ENCODE data around the gene RAPGEF6.
A peak's percentile ranks its signal among the peaks of the same experiment; 100 is the strongest.

The RAPGEF6 gene

DNA sequence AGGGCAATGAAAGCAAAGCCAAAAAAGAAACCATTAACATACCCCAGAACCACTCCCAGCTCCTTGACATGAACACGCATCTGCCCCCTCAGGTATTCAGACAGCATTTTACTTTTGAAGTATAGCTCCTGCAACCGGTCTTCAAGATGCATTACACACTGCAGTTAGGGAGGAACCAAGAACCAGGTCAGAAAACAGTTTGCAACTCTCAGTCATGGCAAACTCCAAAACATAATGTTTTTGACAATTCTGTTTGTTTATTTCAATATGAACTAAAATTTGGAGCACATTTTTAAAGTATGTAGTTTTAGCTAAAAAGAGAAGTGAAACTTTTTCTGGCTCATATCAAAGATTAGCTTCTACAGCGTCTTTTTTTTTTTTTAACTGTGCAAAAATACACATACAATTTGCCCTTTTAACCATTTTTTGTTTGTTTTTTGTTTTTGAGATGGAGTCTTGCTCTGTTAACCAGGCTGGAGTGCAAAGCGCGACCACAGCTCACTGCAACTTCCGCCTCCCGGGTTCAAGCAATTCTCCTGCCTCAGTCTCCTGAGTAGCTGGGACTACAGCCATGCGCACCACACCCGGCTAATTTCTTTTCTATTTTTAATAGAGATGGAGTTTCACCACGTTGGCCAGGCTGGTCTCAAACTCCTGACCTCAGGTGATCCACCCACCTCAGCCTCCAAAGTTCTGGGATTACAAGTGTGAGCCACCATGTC, 12.2 kb upstream of the RAPGEF6 start:
- Histone ChIP-seq H3K27me3 (replicated peaks; ENCODE audit: control insufficient read depth, insufficient read depth, low read length) (no peaks in the 10 kb centered on the region), H3K4me3 (replicated peaks; ENCODE audit: low read depth, low read length) (no peak overlapping the region), H3K36me3 (ENCODE audit: control insufficient read depth, insufficient read depth, low read length) (peaks cover 4% of the 10 kb centered on the region)
- DNase-seq (ENCODE audit: extremely low read depth, insufficient read length): peak; percentile 29
- TF ChIP-seq, protein P1, sequence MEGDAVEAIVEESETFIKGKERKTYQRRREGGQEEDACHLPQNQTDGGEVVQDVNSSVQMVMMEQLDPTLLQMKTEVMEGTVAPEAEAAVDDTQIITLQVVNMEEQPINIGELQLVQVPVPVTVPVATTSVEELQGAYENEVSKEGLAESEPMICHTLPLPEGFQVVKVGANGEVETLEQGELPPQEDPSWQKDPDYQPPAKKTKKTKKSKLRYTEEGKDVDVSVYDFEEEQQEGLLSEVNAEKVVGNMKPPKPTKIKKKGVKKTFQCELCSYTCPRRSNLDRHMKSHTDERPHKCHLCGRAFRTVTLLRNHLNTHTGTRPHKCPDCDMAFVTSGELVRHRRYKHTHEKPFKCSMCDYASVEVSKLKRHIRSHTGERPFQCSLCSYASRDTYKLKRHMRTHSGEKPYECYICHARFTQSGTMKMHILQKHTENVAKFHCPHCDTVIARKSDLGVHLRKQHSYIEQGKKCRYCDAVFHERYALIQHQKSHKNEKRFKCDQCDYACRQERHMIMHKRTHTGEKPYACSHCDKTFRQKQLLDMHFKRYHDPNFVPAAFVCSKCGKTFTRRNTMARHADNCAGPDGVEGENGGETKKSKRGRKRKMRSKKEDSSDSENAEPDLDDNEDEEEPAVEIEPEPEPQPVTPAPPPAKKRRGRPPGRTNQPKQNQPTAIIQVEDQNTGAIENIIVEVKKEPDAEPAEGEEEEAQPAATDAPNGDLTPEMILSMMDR (IDR thresholded peaks at IDR 0.05; ENCODE audit: insufficient read depth, low read length, poor library complexity, severe bottlenecking): no peak

DNA sequence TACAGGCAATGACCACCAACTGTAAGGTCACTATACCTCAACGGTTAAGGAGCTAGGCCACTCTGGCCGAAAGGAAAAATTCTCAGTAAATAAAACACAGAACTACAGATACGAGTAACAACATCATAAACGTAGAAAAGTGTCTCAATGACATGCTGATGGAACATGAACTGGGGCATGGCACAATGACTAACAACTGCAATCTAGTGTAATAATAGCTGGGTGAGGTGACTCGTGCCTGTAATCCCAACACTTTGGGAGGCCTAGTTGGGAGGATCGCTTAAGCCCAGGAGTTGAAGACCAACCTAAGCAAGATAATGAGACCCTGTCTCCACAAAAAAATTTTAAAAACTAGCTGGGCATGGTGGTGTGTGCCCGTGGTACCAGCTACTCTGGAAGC, 9.8 kb upstream of the RAPGEF6 start:
- TF ChIP-seq, protein P1 (IDR thresholded peaks at IDR 0.05; ENCODE audit: insufficient read depth, low read length, poor library complexity, severe bottlenecking): no peak
- no peaks in the 10 kb centered on the region; the same call in 1 of the 2 replicates for H3K36me3 ChIP-seq (ENCODE audit: control insufficient read depth, insufficient read depth, low read length)
- DNase-seq (ENCODE audit: extremely low read depth, insufficient read length): no peak

DNA sequence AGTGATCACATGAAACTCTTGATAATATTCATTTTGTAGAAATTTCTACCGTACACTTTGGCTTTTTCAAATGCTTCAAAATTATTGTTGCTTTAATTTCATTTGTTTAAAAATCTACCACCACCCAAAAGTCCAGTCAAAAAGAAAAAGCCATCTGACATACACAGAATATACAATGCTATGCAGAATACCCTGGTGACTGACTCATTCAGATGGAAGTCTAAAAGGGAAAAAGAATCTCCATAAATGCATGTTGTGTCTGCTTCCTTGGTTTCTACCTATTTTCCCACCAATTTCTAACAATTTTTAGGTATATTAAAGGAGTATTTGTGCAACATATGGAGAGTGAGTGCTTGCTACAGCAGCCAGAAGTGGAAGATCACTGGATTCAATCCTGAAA, 9.3 kb upstream of the RAPGEF6 start:
- H3K4me3 ChIP-seq (replicated peaks; ENCODE audit: low read depth, low read length): no peak overlapping the region
- no peak for DNase-seq (ENCODE audit: extremely low read depth, insufficient read length)
- H3K36me3 ChIP-seq (ENCODE audit: control insufficient read depth, insufficient read depth, low read length): no peaks in the 10 kb centered on the region; the same call in 1 of the 2 replicates
- H3K27me3 ChIP-seq (replicated peaks; ENCODE audit: control insufficient read depth, insufficient read depth, low read length): no peaks in the 10 kb centered on the region
- TF ChIP-seq, protein P1 (IDR thresholded peaks at IDR 0.05; ENCODE audit: insufficient read depth, low read length, poor library complexity, severe bottlenecking): no peak

More for the DNA sequence above, 9.8 kb upstream of the RAPGEF6 start:
- Histone ChIP-seq H3K27me3 (replicated peaks; ENCODE audit: control insufficient read depth, insufficient read depth, low read length) (no peaks in the 10 kb centered on the region), H3K4me3 (replicated peaks; ENCODE audit: low read depth, low read length) (no peak overlapping the region)

DNA sequence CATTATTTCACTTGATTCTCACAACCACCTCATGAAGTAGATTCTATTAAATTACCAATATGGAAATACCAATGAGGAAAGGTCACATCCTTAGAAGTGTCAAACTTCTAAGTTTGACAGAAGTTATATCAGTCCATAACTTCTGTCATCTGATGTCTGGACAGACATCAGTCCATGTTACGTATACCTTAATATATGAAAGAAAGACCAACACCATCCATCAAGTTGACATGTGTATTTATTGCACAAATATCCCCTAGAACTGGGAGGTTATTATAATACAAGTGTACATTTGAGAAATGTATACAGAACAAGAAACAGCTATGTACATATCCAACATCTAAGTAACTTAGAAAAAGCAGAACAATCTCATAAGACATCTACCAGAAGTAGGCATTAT, 6.5 kb upstream of the RAPGEF6 start:
- Histone ChIP-seq H3K36me3 (ENCODE audit: control insufficient read depth, insufficient read depth, low read length) (no peaks in the 10 kb centered on the region; the same call in 1 of the 2 replicates), H3K27me3 (replicated peaks; ENCODE audit: control insufficient read depth, insufficient read depth, low read length) (no peaks in the 10 kb centered on the region), H3K4me3 (replicated peaks; ENCODE audit: low read depth, low read length) (no peak overlapping the region)
- TF ChIP-seq, protein P1 (IDR thresholded peaks at IDR 0.05; ENCODE audit: insufficient read depth, low read length, poor library complexity, severe bottlenecking): no peak
- no peak for DNase-seq (ENCODE audit: extremely low read depth, insufficient read length)

DNA sequence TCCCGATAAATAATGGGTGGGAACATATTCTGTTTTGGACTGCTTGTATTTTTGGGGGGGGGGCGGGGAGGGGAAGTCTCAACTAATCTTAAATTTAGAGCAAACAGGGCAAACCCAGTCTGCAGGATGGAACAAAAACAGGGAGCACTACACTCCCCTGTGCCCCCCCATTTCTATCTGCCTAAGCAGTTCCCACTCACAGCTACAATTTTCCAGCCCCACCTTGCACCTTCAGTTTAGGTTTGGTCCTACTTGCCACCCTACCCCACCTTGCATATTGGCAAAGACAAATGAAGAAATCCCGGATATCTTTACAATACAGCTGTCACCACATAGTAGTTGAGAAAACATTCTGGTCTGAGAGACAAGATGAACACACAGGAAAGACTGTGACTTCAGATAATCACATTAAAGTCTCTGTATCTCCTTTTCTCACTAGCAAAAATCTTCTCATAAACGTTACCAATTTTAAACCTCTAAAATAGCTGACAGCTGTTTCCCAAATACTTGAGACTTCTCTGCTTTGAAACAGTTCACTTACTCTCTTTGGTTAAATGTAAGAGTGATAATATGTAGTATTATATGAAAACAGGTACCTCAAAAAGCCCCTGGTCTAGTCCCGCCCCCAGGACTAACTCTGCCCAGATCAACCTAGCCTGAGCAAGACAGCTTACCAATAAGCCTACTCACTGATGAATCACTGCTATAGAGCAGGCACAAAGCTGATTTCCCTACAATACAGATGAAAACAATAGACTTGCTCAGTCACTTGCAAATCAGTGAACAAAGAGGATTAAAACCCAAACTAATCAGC, 5.2 kb upstream of the RAPGEF6 start:
- no peak overlapping the region for H3K4me3 ChIP-seq (replicated peaks; ENCODE audit: low read depth, low read length)
- no peak for DNase-seq (ENCODE audit: extremely low read depth, insufficient read length)
- TF ChIP-seq, protein P1 (IDR thresholded peaks at IDR 0.05; ENCODE audit: insufficient read depth, low read length, poor library complexity, severe bottlenecking): no peak
- no peaks in the 10 kb centered on the region for H3K27me3 ChIP-seq (replicated peaks; ENCODE audit: control insufficient read depth, insufficient read depth, low read length)
- H3K36me3 ChIP-seq (ENCODE audit: control insufficient read depth, insufficient read depth, low read length): no peaks in the 10 kb centered on the region; the same call in 1 of the 2 replicates
